HG02884 (cell line): ENCODE data around the gene KLRF1.
A peak's percentile ranks its signal among the peaks of the same experiment; 100 is the strongest.
"Not testable (repeated sequence)": the region's sequence is repeated elsewhere in the genome, so short reads cannot be mapped to it uniquely, and the experiment has no call there.

Source experiments
- ATAC-seq: cut with Tn5 transposase; IDR thresholded peaks from one replicate; pipeline ENCODE4 v1.9.1; 2021; ENCODE audit warnings: mild to moderate bottlenecking, moderate library complexity; ENCODE audit not compliant: unreplicated experiment

KLRF1 gene

DNA sequence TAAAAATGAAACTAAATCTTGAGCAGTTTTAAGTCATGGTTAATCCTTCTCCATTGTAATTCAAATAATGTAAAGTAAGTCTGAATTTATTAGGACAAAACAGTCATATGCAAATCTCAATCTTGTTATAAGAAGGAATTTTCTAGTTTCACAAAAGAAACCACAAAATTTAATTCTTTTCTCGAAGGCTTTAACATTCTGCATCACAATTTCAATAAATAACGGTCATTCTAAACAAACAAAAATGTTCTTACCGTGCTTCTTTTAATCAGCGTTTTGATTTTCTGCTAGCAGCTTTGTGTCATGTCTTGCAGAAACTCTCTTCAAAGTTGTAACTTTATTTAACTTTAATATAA, 41.6 kb downstream of the KLRF1 start:
- no peak for ATAC-seq

DNA sequence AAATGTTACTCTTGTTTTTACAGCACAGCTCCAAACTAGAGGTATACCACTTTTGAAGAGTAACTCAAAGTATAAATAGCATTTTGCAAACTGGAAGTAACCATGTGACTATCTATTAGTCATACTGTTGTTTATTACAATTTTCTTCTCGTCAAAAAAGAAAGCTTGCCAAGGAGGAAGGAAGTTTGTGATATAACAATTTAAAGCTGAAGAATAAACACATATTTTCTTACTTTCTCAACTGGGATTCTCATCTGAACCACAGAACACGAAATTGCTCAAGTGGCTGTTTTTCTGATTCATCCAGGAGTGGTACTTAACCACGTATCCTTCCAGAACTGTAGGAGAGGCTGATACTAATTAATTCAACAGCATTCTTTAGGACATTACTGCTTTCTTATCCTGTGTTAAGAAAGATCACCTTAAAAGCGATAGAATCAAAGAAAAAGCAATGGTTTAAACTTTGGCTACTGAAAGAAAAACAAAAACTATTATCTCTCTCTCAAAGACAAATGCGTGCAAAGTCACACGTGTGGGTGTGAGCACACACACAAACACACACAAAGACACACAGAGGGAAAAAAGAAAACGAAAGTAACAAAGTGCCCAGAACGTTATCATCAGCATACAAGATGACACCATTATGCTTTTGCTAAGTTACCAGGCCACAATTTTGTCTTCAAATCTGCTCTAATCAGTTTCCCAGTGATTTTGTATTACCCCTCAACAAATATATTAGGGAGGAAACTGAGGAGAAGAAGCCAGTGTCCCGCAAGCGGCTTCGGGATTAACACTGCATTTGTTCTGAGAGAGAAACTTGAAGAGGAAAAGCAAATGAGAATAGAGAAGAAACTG, 42.3 kb downstream of the KLRF1 start, which contains the start of gene CLEC2B:
CLEC2B (minus strand) TSS at position 48 of the 855 bp plus-strand sequence.
- ATAC-seq = peak; percentile 39

GRCh38 chr12:9870286-9870866, 43.1 kb downstream of the KLRF1 start:
- ATAC-seq = no peak

DNA sequence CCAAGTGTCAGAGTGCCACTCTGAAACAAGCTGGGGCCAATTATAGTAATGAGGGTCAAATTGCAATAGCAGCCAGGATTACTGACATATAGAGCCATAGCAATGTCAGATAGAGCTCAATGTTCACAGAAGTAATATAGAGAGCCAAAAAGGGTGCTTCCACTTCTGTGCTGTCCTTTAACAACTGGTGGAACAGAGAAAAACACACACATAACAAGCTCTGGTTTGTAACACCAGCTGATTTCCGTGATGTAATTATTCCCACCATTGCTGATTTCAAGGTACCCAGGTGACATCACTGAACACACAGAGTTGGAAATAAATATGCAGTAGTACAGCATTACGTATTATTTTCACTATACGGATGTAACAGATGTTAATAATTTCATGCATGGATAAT, 44.9 kb downstream of the KLRF1 start:
- ATAC-seq = no peak

DNA sequence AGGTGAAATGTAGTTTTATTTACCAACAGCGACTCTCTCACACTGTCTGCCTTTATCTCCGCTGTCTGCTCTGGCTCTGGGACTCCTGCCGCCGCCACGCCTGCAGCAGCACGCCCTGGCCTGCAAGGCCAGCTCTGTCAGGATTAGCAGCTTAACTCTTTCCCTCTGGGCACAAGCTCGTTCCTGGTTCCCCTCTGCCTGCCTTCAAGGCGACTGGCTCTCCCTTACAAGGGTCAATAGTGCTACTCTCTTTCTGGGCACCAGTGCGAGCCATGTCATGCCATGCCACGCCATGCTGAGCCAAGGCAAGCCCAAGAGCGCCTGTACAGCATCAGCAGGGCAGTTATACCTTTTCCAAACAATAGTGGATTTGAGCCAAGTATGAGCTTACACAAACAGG, 45.5 kb downstream of the KLRF1 start:
- no peak for ATAC-seq

- not testable (repeated sequence) for ATAC-seq
Observed at GRCh38 chr12:9876120-9876519, 48.8 kb downstream of the KLRF1 start.

- ATAC-seq = no peak
Observed at GRCh38 chr12:9880532-9881078, 53.3 kb downstream of the KLRF1 start.

GRCh38 chr12:9881246-9881645, 54.0 kb downstream of the KLRF1 start, which contains the start of gene KLRF2:
Gene KLRF2 (plus strand): TSS chr12:9881489. CDS start chr12:9881596, 107 bp downstream.
- no peak for ATAC-seq

- no peak for ATAC-seq
Observed at GRCh38 chr12:9881988-9882387, 54.7 kb downstream of the KLRF1 start.

DNA sequence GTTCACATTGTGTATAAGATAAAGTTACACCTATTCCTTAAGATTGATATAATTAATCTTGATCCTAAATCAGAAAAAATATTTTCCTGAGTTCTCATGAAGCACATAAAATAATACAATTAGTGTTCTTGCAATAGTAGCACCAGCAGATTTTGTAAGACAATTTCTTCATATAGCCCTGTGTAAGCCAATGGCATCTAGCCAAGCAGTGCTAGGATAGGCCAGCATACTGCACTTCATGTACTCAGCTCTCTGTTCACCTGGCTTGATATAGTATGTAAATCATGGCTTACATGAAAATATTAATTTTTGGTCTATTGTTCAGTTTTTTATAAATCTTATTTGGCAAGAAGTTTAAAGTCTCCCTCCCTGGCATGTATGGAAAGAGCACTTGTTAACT, 55.9 kb downstream of the KLRF1 start:
- ATAC-seq = no peak

DNA sequence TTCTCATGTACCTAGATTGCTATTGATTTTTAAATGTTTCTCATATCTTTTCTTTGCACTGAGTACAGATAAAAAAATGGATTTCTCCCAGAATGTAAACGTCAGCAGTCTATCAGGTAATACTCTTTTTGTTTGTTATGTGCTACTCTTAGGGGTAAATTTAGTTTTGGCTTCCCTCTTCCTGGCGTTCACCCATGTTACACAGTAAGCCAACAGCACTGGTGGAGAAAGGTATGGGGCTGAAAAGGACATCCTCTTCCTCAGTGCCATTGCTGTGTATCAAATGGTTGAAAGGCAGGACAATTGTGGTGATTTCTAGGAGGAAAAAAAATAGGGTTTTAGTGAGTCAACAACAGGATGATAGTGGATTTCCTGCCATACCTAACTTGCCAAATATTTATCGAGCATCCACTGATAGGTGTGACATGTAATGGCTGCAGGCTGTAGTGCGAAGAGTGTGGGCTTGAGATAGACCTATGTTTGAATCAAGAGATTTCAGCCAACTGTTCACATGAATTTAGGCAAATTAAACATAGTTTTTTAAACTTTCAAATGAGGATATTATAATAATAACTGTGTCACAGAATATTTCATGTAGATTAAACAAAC, 61.5 kb downstream of the KLRF1 start:
- no peak for ATAC-seq
